Spinal cord (tissue), 10 donors: ENCODE measurements around the gene EPB41L2. TPM values are rescaled to one million over a fixed set of nuclear protein-coding genes. Genes with fewer than 3 reads are reported as not detected.

Experiments
- DNase-seq, 6 donors: peaks; one replicate each; pipeline versions ENCODE4 v3.0.0 to v3.0.0-alpha.2; 2013 to 2015; ENCODE audit warnings: low spot score in 6 of 6, low read depth in 4 of 6
- H3K27ac ChIP-seq: one replicate; pipeline ENCODE4 v1.5.1; 2013; ENCODE audit warnings: low read depth, low read length, control low read depth
- H3K27me3 ChIP-seq: one replicate; pipeline ENCODE4 v1.6.1; 2013; ENCODE audit warnings: low read length; ENCODE audit not compliant: control insufficient read depth, insufficient read depth
- H3K36me3 ChIP-seq: one replicate; pipeline ENCODE4 v1.6.1; 2013; ENCODE audit warnings: low read length; ENCODE audit not compliant: control insufficient read depth, insufficient read depth
- H3K4me1 ChIP-seq: one replicate; pipeline ENCODE4 v1.6.1; 2013; ENCODE audit warnings: low read length; ENCODE audit not compliant: control insufficient read depth, insufficient read depth
- H3K4me3 ChIP-seq: one replicate; pipeline ENCODE4 v1.5.1; 2013; ENCODE audit warnings: low read depth, low read length, control low read depth
- H3K9me3 ChIP-seq: one replicate; pipeline ENCODE4 v1.6.1; 2013; ENCODE audit warnings: low read length; ENCODE audit not compliant: control insufficient read depth, insufficient read depth
- WGBS: methylation state at CpG from one replicate; pipeline ENCODE4 v1.1.5; 2013; ENCODE audit warnings: missing lambda C conversion rate; ENCODE audit not compliant: insufficient coverage; 5-methylcytosine and 5-hydroxymethylcytosine counted together
- polyA plus RNA-seq, 2 donors: library from polyadenylated mRNA; unstranded; fragments of 120-200 nt; gene quantifications; one replicate each; pipeline ENCODE4 v1.2.1, GENCODE V29; 2013; ENCODE audit not compliant: insufficient read length in 2 of 2
- total RNA-seq, 2 donors: library from RNA; depleted of rRNA in 1 of 2; stranded (reverse); fragments of 120-200 nt in 1 of 2; fragments of >200 nt in 1 of 2; gene quantifications; one replicate each; pipeline versions ENCODE4 v1.2.3 to v1.2.4, GENCODE V29; 2013 to 2014
- donor health status: healthy.

EPB41L2 gene
- total and polyA plus RNA-seq, 4 donors, result 122 to 311 (median 267) TPM

DNA sequence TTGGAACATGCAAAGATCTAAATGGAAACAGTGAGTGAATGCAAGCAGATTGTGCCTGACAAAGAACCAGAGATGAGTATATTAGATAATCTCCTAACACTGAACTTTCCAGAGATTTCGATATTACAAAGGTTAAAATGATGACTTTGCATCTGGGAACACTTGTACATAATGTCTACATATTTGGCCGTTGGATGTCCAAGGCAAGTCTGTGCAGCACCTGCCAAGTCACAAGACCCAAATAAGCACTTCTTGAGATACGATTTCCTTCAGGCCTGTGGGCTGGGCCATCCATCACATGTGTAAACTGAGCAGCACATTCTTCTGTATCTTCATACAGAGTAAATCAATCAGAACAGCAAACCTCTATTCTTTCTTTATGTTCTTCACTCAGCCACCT, 268.3 kb downstream of the EPB41L2 start:
- Histone ChIP-seq H3K36me3 (no peaks in the 10 kb centered on the region), H3K27me3 (no peaks in the 10 kb centered on the region), H3K4me3 (no peak overlapping the region), H3K4me1 (no peaks in the 10 kb centered on the region), H3K27ac (no peak overlapping the region), H3K9me3 (peaks cover 8% of the 10 kb centered on the region)
- 53% methylated on average over 2 of the region's 3 CpGs for WGBS
- no peak for DNase-seq

DNA sequence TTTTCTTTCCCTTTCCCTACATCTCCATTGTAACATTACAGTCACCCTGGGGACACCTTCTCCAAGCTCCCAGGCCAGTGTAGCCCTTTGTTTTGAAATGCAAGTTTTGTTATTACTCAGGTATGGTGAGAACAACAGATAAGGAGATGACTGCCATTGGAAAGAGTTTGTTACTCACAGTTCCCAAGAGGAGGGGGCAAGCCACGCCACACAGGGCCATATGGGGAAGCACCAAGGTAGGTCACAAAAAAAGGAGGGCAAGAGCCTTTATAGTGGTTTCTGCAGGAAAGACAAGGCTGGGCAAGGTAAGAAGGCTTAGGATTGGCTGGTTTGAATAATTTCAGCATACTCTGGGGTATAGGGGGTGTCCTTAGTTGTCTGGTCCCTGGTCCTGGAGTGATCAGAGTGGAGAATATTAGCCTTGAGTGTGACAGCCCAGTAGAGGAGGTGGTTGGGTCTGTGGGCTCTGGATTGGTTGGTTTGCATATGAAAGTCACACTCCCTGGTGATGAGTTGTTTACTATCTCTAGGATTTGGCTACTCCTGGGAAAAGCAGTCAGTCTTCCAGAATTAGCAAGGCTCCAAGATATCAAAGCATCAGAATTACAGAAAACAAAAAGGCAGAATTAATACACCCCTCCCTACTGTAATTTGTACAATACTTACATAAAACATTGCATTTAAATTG, 268.9 kb downstream of the EPB41L2 start:
- H3K4me1 ChIP-seq, result no peaks in the 10 kb centered on the region
- H3K27ac ChIP-seq, result no peak overlapping the region
- H3K9me3 ChIP-seq, result peaks cover 5% of the 10 kb centered on the region
- no peaks in the 10 kb centered on the region for H3K27me3 ChIP-seq
- WGBS, result 100% methylated on average over 1 of the region's 1 CpG
- H3K4me3 ChIP-seq, result no peak overlapping the region
- no peaks in the 10 kb centered on the region for H3K36me3 ChIP-seq
- no peak for DNase-seq

Other genes with a start within 250 kb of the EPB41L2 start
- not detected for gene SMLR1, start 235.8 kb downstream of the EPB41L2 start, total RNA-seq
- gene SMLR1, start 235.8 kb downstream of the EPB41L2 start, polyA plus RNA-seq, result under 1 TPM; 0.17 to 0.21 TPM
- gene AKAP7, start 72.2 kb upstream of the EPB41L2 start, total RNA-seq, result 10 to 100 TPM; 21.5 to 67.1 TPM
- gene AKAP7, start 72.2 kb upstream of the EPB41L2 start, polyA plus RNA-seq, result 10 to 100 TPM; 46.2 to 55.7 TPM